Activated CD4-positive, alpha-beta T cell treated with anti-CD3 and anti-CD28 coated beads, Interleukin-2, Interleukin-6, amounts not matched to agents 100 ng/mL and 50 ng/mL, durations not matched to agents 16 hours and 8 hours (primary cell): ENCODE results near the gene GLRX5.

ENCODE experiments used
- DNase-seq: peaks from one replicate; pipeline ENCODE4 v3.0.0-alpha.2; 2020

The GLRX5 gene

DNA sequence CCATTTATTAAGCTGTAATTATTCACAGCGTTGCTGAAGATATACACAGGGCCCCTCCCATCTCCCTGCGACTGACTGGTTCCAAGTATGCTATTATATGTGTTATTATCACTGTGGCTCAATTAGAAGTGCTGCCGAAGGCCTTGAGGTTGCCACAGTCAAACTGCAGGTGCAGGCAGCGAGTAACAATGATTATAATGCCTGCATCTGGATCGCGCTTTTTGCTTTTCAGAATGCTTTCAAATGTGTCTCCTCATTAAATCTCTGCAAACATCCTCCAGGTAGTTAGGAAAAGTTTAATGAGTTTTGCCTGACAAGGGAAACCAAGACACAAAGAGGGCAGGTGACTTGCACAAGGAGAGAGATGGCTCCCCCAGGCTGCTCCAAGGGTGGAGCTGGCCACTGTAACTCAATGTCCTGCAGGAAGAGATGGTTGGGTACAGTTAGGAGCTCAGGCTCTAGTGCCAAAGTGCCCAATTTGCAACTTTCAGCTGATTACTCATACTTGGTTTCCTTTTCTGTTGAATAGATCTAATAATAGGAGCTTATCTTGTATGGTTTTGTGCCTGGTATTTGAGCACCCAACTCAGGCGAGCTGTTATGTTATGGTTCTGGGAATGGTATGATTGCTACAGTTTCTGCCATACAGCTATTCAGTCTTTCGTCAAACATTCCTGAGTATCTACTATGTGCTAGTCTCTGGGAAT lies 16.7 kb upstream of the GLRX5 start:
- peak; percentile 56 for DNase-seq

DNA sequence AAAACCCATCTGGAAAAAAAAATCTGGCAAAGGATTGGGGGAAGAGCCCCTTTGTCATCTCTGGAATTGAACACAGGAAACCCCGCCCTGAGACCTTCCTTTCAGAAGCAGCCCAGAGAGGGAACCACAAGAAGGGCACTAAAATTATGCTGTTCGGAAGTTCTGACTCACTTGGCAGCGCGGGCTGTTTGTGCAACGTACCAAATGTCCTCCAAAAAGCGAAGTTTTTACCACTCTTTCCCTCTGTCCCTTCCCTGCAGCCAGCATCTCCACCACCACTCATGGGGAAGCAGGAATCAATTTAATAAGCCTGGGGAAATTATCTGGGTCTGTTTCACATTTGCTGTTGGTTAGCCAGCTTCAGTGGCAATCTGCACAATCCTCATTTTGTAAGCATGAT lies 15.2 kb upstream of the GLRX5 start:
- peak; percentile 92 for DNase-seq

DNA sequence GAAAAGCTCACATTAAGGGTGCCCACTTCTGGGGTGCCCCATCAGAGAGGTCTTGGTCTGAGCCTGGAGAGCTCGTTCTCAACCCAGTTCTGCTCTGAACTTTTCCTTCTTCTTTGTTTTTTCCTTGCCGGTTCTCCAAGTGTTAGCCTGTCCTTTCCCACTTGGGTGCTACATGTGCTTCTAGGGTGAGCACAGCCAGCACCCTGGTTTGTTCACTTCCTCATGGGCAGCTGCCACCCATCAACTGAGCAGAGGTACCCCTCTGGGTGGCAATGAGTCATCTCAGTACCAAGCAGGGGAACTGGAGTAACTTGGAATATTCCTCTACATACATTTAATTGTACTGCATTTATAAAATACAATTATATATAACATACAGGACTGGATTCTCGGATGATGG lies 14.5 kb upstream of the GLRX5 start:
- peak; percentile 71 for DNase-seq

DNA sequence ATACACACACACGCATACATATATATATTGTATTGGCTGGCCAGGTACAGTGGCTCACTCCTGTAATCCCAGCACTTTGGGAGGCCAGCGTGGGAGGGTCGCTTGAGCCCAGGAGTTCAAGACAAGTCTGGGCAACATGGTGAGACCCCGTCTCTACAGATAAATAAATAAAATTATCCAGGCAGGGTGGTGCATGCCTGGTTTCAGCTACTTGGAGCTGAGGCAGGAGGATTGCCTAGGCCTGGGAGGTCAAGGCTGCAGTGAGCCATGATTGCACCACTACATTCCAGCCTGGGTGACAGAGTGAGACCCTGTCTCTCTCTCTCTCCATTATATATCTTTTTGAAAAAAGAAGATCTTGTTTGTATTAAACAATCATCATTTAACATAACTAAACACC lies 13.8 kb upstream of the GLRX5 start:
- DNase-seq = no peak

DNA sequence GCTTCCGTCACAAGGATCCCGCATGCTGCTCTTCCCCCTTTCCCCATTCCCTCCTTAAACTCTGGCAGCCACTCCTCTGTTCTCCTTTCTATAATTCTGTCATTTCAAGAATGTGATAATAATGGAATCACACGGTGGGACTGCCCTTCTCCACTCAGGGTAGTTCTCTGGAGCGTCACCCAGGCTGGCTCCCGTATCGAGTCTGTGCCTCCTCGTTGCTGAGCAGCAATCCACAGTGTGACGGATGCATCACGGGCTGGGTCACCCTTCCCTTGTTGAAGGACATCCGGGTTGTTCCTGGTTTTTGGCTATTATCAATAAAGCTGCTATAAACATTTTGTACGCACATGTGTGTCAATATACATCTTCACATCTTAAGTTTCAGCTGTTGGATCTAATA lies 12.7 kb upstream of the GLRX5 start:
- DNase-seq = no peak

DNA sequence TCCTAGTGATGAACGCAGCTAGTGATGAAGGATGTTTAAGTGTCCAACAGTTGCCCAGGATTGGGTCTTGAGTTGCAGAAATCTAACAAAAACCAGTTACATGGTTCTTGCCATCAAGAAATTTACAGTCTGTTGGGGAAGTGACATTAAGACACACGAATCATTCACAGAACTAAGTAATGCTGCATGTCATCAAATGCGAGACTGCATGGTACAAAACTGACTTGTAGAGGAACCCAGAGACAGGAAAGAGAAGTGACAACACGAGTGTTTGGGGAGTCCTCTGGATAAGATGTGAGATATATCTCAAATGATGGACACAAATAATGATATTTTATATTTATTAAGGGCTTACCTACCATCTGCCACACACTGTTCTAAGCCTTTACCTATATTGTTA lies 12.3 kb upstream of the GLRX5 start:
- DNase-seq = peak; percentile 36

DNA sequence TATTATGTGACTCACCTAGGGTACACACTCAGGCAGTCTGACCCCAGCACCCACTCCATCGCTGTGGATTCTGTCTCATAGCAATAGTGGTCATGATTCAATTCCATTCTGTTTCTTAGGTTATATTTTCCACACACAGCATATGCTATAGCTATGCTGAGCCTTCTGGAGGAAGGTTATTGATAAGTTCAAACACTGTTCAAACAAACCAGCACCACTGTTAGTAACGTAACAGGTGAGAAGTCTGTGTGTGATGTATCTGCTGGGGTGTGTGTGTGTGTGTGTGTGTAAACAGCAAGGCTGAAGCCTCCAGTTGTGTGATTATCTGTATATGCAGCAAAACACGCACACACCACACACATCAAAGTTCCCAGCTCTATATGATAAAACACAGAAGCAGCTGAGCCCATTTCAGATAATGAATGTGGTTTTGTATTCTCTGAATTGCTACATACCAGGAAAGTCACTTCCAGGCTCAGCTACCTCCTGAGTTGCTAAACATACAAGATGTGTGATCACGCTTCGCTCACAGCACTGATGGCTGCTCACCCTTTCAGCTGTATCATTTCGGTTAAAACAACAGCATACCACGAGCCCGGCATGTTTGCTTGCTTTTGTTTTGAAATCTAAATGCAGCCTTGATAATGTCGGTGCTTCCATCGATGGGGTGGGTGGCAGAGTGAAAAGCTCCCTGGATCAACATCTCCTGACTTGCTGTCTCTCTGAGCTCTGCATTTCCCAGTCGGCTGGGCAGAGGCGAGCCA lies 11.6 kb upstream of the GLRX5 start:
- DNase-seq = peak; percentile 83

DNA sequence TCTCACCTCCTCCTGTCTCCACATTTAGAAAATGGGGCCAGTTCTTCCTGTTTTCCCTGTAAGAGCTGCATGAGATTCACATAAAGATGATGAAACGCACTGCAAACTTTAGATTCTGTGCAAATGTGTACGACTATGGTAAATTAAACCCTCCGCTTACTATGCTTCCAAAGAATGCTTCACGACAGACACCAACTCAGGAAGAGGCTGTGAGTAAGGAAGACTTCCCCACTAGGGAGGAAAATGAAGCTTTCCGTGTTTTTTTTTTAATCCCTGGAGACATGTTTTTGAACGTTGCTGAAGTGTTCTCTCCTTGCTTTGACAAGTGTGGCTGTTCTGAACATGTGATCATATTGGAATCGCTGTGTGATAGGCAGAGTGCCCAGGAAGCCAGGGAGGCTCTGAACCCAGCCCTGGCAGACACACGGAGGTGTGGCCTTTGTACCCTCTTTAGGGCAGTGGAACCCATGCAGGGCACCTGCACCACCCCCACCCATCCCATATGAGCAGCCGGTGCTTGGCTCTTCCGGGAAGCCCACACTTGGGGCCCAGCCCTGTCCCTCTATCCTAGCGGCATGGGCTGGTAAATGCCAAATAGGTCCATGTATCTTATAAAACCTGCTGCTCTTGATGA lies 10.9 kb upstream of the GLRX5 start:
- peak; percentile 79 for DNase-seq

DNA sequence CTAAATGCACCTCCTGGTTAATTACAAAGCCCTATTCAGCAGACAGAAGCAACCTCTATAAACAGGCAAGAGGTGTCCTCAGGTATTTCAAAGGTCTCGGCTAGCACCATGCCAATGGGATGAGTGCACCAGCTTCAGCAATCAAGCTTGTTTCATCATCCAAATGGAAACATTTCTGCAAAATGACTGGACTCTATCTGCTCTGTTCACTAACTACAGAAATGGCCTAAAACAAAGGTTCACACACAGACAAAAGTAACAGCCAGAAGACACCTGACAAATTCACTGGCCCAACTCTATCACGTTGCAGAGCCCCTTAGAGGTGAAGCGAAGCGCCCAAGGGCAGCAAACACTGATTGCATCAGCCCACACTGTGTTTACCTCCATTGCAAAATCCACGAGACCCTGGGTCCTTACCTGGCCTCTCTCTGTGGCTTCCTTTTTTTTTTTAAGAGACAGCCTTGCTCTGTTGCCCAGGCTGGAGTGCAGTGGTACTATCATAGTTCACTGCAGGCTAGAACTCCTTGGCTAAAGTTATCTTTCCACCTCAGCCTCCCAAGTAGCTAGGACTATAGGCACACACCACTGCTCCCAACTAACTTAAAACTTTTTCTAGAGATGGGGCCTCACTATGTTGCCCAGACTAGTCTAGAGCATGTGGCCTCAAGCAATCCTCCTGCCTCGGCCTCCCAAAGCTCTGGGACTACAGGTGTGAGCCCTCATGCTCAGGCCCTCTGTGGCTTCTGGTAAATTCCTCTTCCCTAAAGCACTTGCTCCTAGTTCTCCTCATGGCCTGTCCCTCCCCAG lies 9.9 kb upstream of the GLRX5 start:
- no peak for DNase-seq

DNA sequence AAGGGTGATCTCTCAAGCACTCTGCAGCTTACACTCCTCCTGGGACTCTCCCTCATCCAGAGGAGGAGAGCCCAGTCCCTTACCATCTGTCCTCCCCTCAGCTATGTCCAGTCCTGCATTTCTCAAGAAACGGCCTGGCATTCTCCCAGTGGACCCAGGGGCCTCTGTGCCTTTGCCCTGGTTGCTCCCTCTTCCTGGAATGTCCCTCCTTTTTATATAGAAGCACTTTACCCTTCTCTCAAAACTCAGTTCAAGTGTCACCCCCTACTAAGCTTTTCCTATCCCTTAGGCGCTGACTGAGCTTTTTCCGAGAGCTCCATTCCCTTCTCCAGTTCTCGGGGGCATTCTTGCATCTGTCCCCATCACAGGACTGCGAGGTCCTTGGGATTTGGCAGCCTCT lies 8.9 kb upstream of the GLRX5 start:
- no peak for DNase-seq

DNA sequence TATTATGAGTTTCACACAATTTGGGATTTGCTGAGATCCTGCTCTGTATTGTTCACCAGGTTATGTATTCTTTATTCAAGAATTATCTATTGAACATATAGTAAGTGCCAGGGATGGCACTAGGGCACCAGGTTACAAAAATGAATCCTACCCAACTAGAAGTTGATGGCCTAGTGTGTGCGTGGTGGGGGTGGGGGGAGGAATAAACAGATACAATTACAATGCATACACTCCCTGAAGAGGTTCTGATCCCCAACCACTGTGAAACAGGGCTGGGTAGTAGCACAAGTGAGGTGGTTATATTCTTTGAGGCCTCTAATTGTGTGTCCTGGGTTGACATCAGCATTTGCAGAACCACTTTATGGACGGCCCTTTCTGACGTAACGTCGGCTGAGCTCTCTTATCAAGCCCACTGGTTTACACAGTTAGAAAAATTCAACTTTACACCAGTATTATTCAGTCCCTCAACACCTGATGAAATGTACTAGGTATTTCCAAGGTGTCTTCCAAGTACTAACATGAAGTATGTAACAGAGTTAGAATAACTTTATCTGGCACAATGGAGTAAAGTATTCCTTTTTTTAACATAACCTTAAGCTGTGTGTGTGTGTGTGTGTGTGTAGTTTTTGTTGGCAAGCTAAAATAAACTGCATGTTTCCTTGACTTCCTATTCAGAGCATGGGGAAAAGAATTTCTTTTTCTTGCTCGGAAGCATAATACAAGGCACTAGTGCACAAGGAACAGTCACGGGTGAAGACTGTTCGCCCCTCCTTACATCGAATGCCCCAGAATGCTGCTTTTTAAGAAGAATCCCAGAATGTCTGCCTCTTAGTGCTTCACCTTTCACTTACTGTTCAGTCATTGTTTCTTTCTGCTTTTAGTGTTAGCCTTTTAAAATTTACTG lies 8.1 kb upstream of the GLRX5 start:
- DNase-seq = no peak

DNA sequence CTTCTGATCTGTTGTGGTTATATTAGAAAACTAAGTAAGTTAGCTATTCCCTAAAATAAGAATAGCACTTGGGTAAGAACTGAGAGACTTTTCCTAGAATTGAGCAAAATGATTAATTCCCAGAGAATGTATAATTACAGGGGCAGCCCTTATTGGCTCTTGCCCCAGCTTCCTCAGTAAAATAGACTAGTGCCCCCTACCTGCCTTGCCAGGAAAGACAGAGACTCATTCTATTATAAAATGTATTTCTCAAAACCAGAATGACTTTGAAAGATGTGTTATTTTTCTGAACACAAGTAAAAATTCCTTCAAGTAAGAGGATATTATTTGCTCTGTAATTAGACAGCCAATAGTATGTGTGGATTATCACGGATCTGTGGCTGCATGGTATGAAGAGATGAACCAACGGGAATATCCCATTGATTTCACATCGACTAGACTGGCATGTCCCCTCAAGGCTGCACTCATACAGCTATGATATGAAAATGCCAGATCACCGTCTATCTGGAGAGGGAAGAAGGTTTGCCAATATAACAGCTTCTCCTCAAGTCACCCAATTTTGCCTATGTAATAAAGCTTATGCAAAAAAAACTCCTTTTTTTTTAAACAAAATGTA lies 7.4 kb upstream of the GLRX5 start:
- DNase-seq = peak; percentile 78

DNA sequence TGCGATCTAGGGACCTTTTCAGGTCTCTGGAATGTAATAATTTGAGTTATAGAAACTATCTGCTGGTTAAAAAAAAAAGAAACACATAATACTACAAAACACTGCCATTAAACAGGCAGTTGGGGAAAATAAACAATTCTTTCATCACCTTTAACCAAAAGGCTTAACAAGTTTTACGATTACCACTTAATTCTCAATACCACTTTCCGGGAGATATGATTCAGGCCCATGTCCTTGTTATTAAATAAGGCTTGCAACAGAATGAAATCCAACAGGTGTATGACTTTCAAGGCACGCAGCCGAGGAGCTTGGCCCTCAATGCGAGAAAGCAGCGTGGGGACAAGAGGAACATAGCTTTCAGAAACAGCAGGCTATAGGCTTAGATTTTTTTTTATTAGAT lies 5.6 kb upstream of the GLRX5 start:
- no peak for DNase-seq

DNA sequence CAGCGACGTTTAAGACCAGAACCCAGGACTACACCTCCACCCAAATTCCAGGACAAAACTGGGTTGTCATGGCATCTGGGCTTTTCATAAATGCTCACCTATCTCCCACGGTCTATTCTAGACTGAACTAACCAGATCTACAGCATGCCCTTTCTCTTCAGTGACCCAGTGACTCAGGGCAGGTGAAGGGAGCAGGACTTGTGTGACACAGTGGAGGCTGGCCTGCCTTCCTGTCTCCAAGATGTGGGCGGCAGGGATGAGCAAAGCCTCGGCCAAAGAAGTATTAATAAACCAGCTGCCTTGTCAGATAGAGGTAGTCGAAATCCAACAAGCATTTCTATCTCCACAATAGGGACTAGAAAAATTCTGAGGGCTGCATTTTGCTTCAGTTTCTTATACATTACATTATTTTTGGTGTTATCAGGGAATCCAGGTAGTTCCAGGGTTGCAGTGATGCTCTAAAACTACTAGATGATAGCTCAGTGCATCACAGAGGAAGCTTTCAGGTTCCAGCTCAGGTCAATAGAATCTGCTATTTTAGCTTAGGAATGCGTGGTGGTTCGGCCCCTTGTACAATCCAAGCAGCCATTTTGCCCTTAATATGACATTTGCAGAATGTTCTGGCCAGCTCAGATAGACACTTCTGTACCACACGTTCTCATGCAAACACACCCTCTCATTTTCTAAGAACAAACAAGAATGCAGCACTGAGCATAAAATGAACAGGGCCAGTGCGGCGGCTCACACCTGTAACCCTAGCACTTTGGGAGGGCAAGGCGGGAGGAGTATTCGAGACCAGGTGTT lies 4.2 kb upstream of the GLRX5 start:
- no peak for DNase-seq

DNA sequence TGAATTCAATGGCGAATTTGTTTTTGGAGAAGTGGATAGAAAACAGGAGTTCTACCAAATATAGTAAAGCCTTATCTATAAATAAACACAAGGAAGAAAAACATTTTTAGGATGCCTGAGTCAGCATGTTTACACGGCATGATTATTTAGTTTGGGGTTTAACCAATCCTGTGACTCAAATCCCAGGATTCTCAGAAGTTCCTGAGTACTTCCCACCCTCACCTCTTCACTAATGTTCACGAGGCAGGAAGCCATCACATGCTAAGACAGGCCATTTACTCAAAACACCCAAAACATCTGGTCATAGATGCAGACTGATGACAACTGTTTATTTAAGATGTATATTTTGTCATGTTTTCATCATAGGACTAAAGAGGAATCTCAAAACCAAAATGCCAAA lies 3.4 kb upstream of the GLRX5 start:
- DNase-seq = no peak

DNA sequence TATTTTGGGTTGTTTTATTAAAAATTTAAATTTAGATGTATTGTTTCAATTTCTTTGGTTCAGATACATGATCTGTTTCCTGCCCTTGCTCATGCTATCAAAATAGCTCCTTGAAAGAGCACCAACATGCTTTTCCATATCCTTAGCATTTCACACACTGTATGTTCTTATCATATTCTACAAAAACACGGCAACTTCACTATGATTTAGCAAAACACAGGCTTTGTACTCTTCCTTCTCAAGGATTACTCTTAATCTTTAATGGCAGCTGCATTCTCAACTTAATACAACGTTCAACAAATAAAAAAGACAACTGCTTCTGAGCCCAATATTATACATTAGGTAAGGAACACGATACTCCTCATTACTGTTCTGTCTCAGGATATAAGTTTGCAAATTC lies 2.9 kb upstream of the GLRX5 start:
- DNase-seq = no peak

DNA sequence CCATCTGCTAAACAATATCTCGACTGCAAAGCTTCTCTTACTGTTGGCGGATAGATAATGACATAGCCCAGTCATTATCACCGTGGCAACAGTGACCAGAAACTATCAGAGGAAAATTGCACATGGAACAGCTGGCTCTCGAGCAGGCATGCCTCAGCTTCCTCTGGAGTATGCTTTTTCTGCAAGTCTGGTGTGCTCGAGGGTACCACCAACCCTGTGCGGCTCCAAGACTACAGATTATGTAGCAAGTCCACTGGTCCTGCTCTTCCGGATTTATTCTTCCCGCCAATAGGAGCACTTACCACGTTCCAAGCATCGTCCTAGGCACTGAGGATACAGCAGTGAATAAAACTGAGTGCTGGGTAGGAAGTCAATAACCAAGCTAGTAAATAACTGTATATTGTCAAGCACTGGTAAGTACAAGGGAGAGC lies 1.4 kb upstream of the GLRX5 start:
- peak; percentile 44 for DNase-seq

DNA sequence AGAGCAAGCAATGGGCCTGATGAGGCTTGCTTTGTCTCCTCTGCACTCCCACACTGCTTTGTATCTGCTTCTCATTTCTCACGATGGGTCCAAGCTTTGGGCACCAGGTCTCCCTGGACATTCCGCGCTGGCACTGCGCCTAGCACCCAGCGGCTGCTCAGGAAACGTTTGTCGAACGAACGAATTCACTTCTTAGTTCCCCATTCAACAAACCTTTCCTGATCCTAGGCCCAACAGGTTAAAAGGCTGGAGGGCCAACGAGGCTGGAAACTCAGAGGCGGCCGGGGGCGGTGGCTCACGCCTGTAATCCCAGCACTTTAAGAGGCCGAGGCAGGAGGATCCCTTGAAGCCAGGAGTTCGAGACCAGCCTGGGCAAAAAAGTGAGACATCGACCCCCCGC lies 1.0 kb upstream of the GLRX5 start:
- no peak for DNase-seq

DNA sequence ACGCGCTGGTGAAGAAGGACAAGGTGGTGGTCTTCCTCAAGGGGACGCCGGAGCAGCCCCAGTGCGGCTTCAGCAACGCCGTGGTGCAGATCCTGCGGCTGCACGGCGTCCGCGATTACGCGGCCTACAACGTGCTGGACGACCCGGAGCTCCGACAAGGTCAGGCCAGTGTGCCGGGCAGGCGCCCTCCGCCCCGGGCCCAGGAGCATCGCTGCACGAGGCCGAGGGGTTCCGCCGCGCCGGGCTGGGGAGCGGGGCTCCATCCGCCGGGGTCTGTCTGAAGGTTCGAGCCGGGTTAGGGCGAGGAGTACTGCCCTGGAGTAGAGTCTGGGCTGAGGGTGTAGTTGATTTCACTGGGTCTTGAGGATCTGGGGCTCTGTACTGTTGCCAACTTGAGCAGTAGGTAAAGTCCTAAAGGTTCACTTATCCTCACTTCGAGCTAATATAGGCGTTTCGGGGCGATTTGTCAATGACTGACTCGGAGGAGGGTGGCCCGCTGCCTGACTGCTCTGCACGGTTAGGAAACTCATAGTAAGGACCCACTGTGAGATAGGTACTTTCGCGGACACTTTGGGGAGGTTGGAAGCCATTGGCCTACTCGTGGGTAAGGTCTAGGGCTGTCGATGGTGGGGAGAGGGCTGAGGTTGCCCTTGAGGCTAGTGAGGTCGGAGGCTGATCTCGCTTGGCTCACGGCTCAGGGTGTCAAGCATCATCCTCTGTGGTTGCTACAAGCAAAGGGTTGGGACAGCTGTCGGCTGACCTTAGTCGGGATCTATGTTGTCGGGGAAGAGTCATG lies 574 bp downstream of the GLRX5 start:
- DNase-seq = peak; percentile 32

DNA sequence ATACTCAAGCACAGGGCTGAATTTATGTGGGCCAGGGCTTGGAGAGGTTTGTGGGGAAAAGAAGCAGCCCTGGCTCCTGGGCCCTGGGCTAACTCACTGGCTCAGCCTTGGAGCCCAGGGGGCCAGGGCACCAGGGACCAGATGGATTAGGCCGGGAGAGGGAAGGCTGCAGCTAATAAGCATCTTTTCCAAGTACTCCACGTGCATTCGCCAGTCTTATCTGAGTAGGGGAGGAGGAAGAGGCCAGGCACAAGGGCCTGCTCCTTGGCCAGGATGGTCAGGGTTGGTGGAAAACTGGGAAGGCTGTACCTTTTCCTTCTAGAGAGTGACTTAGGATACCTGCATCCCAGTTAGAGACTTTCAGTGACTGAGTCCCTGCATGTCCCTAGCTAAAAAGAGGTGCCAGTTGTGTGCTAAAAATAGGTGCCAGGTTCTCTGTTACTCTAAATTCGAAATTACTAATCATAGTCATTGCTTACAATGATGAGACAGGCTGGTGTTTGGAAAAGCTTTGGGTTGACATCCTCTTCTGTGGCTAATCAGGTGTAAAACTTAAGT lies 1.3 kb downstream of the GLRX5 start:
- no peak for DNase-seq
